HG02884 (cell line): Measurements from ENCODE around the gene TMSB15C.

Experiments
- ATAC-seq: cut with Tn5 transposase; IDR thresholded peaks from one replicate; pipeline ENCODE4 v1.9.1; 2021; ENCODE audit warnings: mild to moderate bottlenecking, moderate library complexity; ENCODE audit not compliant: unreplicated experiment

The TMSB15C gene

DNA sequence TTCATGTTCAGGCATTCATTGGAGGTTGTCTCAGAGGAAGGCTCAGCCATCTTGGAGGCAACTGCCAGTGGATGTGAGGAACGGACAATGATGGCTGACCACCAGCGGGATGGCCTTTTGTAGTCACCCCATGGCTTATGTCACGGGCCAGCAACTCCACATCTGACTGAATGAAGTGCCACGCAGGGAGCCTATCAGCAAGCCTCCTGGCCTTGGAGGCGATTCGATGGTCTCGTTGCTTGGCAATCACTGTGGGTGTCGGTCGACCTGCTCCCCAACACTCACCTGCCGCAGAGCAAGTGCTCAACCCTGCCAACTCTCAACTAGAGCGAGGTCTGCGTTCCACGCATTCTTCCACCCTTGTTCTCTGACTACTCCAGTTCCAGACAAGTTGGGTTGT lies 28.9 kb downstream of the TMSB15C start:
- ATAC-seq, result no peak

DNA sequence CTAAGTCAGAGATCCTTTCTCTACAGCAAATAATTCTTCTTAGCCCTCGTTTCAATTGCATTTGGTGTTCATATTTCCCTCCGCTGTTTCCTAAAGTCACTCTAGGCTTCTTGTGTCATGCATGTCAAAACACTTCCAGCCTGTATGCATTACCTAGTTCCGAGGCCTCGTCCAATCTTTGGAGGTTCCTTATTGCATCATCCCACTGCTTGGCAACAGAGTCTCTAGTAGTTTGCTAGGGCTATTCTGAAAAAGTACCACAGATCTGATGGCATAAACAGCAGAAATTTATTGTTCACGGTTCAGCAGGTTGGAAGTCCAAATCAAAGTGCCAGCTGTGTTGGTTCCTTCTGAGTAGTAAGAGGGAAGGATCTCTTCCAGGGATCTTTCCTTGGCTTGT lies 30.4 kb downstream of the TMSB15C start:
- ATAC-seq, result no peak

DNA sequence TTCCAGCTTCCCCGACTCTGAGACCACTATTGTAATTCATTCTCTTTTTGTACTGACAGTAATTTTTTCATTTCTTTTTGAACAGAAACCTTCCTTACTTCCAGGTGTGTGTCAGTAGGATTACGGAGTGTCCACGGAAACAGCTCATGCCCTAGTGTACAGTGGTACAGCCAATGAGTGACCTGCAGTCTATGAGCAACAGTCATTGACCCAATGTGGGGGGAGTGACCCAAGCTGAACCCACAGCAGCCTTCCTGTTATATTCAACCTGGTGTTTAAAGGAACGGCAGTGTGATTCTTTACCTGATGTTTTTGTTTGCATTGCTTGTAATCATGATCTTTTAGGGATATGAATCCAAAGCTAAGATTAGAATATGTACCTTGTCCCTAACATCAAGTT lies 35.0 kb downstream of the TMSB15C start:
- ATAC-seq, result no peak

DNA sequence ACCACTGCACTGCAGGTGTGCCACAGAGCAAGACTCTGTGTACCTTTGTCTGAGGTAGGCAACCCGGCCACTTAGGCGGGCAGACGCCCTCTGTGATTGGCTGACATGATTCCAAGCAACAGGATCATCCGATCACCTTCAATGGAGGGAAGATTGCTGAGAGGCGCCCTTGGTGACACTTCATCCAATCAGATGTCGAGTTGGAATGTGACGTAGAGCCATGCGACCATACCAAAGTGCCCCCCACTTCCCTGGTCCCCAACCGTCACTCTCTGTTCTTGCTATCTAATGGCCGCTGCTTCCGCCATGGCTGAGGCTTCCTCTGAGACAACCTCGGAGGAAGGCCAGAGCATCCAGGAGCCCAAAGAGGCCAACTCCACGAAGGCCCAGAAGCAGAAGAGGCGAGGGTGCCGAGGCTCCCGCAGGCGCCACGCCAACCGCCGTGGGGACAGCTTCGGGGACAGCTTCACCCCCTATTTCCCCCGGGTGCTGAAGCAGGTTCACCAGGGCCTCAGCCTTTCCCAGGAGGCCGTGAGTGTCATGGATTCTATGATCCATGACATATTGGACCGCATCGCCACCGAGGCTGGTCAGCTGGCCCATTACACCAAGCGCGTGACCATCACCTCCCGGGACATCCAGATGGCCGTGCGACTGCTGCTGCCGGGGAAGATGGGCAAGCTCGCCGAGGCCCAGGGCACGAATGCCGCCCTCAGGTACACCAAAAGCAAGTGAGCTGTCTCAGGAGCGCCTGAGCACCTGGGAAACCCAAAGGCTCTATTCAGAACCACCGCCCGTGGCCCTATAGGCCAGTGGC lies 36.1 kb downstream of the TMSB15C start, which contains the start of gene H2BW2:
Gene H2BW2 (plus strand): TSS at position 268 of the 817 bp plus-strand sequence. CDS start 39 bp downstream, at position 307.
- ATAC-seq, result no peak
